ENCODE results near the gene ACBD6. TPM values are rescaled to one million over a fixed set of nuclear protein-coding genes. Genes with fewer than 3 reads are reported as not detected.

Gene ACBD6
- total RNA-seq, 1 donor from 2014 or later, result 49.1 TPM

DNA sequence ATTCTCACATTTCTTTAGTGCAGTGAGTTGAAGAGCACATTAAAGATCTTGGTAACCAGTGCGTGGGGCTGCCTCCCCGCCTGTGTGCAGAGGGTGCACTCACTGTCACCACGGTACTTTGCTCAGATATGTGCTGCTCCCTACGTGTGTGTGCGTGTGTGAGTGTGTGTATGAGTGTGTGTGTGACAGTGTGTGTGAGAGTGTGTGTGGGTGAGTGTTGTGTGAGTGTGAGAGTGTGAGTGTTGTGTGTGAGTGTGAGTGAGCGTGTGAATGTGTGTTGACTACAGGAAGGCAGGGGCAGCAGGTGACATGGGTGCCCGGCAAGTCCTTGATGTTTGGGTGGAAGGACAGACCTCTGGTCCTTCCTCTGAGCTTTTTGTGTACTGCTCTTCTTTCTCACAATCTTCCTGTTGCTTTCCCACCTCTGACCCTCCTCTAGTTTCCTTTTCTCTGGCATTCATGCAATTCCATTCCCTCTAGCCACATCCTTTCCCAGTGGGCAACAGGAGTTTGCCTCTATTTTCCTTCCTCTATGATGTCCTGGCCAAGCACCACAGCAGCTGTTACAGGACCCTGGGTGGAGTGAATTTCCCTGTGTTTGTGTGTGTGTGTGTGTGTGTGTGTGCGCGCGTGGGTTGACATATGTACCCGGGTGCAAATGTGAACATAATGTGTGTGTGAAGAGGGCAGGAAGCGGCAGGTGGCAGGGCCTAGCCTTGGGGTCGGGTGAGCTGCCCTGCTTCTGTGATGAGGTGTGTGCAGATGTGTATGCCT lies 252.5 kb downstream of the ACBD6 start:
- no peak for DNase-seq (ENCODE audit: extremely low spot score, unreplicated experiment)
- Mint-ChIP-seq H3K9me3 (no peaks in the 10 kb centered on the region), H3K27ac (no peak overlapping the region), H3K27me3 (peaks cover 46% of the 10 kb centered on the region), H3K4me3 (no peak overlapping the region), H3K36me3 (no peaks in the 10 kb centered on the region), H3K4me1 (ENCODE audit: unreplicated experiment) (peaks cover 9% of the 10 kb centered on the region)
- TF ChIP-seq, protein P1, sequence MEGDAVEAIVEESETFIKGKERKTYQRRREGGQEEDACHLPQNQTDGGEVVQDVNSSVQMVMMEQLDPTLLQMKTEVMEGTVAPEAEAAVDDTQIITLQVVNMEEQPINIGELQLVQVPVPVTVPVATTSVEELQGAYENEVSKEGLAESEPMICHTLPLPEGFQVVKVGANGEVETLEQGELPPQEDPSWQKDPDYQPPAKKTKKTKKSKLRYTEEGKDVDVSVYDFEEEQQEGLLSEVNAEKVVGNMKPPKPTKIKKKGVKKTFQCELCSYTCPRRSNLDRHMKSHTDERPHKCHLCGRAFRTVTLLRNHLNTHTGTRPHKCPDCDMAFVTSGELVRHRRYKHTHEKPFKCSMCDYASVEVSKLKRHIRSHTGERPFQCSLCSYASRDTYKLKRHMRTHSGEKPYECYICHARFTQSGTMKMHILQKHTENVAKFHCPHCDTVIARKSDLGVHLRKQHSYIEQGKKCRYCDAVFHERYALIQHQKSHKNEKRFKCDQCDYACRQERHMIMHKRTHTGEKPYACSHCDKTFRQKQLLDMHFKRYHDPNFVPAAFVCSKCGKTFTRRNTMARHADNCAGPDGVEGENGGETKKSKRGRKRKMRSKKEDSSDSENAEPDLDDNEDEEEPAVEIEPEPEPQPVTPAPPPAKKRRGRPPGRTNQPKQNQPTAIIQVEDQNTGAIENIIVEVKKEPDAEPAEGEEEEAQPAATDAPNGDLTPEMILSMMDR (conservative IDR thresholded peaks at IDR 0.05), result no peak

- Mint-ChIP-seq H3K36me3 (no peaks in the 10 kb centered on the region), H3K27me3 (peaks cover 49% of the 10 kb centered on the region), H3K4me1 (ENCODE audit: unreplicated experiment) (peaks cover 9% of the 10 kb centered on the region), H3K9me3 (no peaks in the 10 kb centered on the region), H3K27ac (no peak overlapping the region), H3K4me3 (no peak overlapping the region)
- no peak for DNase-seq (ENCODE audit: extremely low spot score, unreplicated experiment)
- TF ChIP-seq, protein P1 (conservative IDR thresholded peaks at IDR 0.05), result no peak
These were observed 253.4 kb downstream of the ACBD6 start for GRCh38 chr1:180248731-180249681.

DNA sequence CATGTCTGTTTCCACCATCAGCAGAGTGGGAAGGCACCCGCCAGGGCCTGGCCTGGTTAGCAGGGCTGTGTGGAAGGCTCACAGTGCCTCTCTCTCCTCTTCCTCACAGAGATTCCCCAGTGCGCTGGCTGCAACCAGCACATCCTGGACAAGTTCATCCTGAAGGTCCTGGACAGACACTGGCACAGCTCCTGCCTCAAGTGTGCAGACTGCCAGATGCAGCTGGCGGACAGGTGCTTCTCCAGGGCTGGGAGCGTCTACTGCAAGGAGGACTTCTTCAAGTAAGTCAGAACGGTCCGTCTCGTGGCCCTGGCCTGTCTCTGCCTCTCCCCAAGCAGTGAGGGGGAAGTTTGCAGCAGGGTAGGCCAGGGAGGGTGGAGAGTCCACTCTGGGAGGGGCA lies 254.2 kb downstream of the ACBD6 start:
- Mint-ChIP-seq H3K27ac (no peak overlapping the region), H3K4me3 (no peak overlapping the region), H3K27me3 (peaks cover 55% of the 10 kb centered on the region), H3K9me3 (no peaks in the 10 kb centered on the region), H3K36me3 (no peaks in the 10 kb centered on the region), H3K4me1 (ENCODE audit: unreplicated experiment) (peaks cover 4% of the 10 kb centered on the region)
- TF ChIP-seq, protein P1 (conservative IDR thresholded peaks at IDR 0.05), result no peak
- DNase-seq (ENCODE audit: extremely low spot score, unreplicated experiment), result no peak

- TF ChIP-seq, protein P1 (conservative IDR thresholded peaks at IDR 0.05), result no peak
- no peaks in the 10 kb centered on the region for H3K9me3 Mint-ChIP-seq
- no peak overlapping the region for H3K4me3 Mint-ChIP-seq
- H3K27me3 Mint-ChIP-seq, result peaks cover 58% of the 10 kb centered on the region
- peaks cover 4% of the 10 kb centered on the region for H3K4me1 Mint-ChIP-seq (ENCODE audit: unreplicated experiment)
- H3K27ac Mint-ChIP-seq, result no peak overlapping the region
- no peak for DNase-seq (ENCODE audit: extremely low spot score, unreplicated experiment)
- no peaks in the 10 kb centered on the region for H3K36me3 Mint-ChIP-seq
These were observed 254.8 kb downstream of the ACBD6 start for GRCh38 chr1:180247580-180247979.

GRCh38 chr1:180247061-180247460 lies 255.3 kb downstream of the ACBD6 start:
- H3K4me3 Mint-ChIP-seq, result no peak overlapping the region
- H3K27me3 Mint-ChIP-seq, result peaks cover 61% of the 10 kb centered on the region
- no peak for DNase-seq (ENCODE audit: extremely low spot score, unreplicated experiment)
- H3K4me1 Mint-ChIP-seq (ENCODE audit: unreplicated experiment), result peaks cover 4% of the 10 kb centered on the region
- TF ChIP-seq, protein P1 (conservative IDR thresholded peaks at IDR 0.05), result no peak
- H3K9me3 Mint-ChIP-seq, result no peaks in the 10 kb centered on the region
- H3K27ac Mint-ChIP-seq, result no peak overlapping the region
- H3K36me3 Mint-ChIP-seq, result no peaks in the 10 kb centered on the region

Data from type B pancreatic cell (in vitro differentiated cells).